HFF-Myc (cell line): Measurements from ENCODE around the gene NLGN1.

Experiments
- DNase-seq: peaks from one replicate; pipeline ENCODE4 v3.0.0-alpha.2; 2011; ENCODE audit warnings: low read depth; ENCODE audit errors: extremely low read depth
- H3K4me3 ChIP-seq: replicated peaks from 2 replicates; pipeline ENCODE4 v1.5.1; 2011; ENCODE audit warnings: low read depth, mild to moderate bottlenecking, control low read depth, low read length
- TF ChIP-seq, protein P1 (sequence below): IDR thresholded peaks from 2 replicates; pipeline ENCODE4 v1.5.1; 2012; ENCODE audit warnings: mild to moderate bottlenecking, low read depth, low read length, control low read depth; ENCODE audit errors: missing control alignments

Gene NLGN1

DNA sequence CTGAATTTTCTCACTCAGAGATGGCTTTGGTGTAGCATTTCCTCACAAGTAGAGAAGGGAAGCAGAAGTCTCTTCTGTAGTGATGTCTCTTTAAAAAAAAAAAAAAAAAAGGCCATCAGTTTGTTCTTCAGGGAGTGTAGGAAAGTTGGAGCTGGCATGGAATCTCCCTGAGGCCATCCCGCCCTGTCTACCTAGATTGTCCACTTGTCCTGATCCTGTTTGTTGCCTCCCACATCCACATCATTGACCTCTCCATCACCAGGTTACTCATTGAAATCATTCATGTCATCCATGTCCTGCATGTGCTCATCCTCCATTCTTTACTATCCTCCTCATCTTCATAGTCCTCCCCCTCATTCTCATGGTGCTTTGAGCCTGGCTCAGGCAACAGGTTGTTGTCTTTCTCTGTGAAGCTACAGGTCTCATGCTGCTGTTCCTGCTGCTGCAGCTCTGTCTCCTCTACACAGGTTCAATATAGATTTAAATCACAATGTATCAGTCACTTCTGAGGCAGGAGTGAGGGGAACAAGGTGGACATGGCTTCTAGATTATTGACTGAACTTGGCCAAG, 905.3 kb downstream of the NLGN1 start:
- DNase-seq: no peak
- TF ChIP-seq, protein P1, sequence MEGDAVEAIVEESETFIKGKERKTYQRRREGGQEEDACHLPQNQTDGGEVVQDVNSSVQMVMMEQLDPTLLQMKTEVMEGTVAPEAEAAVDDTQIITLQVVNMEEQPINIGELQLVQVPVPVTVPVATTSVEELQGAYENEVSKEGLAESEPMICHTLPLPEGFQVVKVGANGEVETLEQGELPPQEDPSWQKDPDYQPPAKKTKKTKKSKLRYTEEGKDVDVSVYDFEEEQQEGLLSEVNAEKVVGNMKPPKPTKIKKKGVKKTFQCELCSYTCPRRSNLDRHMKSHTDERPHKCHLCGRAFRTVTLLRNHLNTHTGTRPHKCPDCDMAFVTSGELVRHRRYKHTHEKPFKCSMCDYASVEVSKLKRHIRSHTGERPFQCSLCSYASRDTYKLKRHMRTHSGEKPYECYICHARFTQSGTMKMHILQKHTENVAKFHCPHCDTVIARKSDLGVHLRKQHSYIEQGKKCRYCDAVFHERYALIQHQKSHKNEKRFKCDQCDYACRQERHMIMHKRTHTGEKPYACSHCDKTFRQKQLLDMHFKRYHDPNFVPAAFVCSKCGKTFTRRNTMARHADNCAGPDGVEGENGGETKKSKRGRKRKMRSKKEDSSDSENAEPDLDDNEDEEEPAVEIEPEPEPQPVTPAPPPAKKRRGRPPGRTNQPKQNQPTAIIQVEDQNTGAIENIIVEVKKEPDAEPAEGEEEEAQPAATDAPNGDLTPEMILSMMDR: no peak
- H3K4me3 ChIP-seq: no peak overlapping the region

DNA sequence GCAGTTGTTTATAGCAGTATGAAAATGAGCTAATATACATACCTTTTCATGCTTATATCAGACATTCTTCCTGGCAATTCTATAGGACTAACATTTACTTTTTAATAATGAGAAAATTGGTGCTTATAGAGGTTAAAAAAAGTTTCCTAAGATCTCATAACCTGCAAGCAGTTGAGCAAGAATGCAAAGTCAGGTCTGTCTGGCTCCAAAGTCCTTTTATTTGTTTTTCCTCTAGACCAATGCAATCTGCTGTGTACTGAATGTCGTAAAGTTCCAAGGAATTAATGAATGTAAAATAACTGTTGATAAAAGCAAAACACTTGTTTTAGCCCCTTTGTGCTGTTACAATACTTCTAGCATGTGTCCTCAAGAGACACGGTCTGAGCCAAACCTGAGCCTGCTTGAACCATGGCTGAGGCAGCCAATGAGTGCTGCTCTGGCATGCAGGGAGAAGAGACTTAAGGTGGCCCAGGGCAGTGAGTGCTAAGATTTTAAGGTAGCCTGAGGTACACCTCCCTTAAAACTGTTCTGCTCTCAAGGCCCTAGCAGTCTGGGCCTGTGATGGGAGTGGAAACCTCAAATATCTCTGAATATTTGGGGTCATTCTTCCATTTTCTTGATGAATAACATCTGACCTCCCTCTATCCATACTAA, 906.5 kb downstream of the NLGN1 start:
- TF ChIP-seq, protein P1: no peak

DNA sequence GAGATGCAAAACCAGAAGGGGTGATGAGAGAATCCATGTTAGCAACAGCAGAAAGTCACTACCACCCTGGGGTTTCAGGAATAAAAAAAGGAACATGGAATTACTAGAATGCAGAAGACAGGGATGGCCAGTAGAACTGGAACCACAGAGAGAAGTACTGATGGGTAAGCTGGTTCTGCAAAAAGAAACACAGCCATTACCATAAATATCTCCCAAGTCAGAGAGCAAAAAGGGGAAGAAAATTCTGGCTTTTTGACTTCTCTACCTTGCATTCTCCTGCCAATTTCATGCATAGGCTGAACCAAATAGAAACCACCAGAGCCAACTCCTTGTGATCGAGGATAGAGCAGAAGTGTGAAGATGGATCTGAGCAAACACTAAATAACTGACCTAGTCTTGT, 911.2 kb downstream of the NLGN1 start:
- TF ChIP-seq, protein P1: no peak
- no peak overlapping the region for H3K4me3 ChIP-seq
- DNase-seq: no peak

More for the DNA sequence above, 906.5 kb downstream of the NLGN1 start:
- no peak for DNase-seq
- no peak overlapping the region for H3K4me3 ChIP-seq

DNA sequence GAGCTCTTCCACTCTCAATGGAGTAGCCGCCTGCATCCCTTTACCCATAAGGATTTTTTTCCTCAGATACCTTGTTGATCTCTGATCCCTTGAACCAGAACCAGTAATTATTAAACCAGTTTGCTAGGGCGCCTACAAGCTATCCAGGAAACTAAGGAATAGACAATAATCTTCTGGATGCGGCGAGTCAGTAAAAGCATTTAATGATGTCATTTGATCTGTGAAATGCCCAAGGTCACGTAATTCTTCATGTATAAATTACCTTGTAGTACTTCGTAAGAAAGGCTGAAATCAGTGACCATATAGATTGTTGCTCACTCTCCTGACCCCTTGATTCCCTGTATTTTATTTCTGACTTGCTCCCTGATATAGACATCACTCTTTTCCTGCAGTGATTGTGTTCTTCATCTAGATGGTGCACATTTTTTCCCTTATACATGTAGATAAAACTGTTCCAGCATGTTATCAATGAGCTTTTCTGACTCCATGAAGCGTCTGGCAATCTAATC, 913.0 kb downstream of the NLGN1 start:
- no peak overlapping the region for H3K4me3 ChIP-seq
- no peak for DNase-seq
- TF ChIP-seq, protein P1: no peak

DNA sequence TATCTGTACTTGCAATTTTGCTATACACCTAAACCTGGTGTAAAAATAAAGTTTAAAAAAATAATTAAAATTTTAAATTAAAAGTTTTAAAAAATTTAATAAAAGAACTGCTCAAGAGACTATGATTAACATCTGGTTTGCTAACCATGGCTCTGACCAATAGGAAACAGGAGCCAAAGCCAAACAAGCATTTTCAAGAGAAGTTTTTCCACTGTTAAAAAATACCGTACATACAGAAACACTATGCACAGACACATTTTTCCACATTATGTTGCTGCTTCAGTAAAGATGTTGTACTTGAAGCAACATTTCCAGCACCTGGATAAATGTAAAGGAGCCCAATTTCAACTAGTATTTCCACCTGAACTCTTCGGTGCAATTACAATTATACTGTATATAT, 917.7 kb downstream of the NLGN1 start:
- TF ChIP-seq, protein P1: no peak
- H3K4me3 ChIP-seq: no peak overlapping the region
- DNase-seq: no peak

DNA sequence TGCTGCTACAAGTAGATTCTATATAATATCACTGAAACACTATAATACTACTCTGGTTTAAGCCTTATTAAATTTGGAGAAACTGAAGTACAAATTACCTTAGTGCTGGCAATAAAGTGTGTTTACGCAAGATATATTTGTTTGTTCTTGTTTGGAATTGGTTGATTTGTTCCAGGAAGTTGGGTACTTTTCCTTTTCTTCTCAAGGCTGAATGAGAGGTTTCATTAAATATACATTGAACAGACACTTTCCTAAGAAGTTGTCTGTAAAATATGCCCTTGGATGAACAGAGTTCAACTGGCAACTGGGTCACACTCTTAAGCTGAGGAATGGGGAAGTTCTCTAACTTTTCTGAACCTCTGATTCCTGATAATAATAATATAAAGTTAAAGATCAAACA, 919.5 kb downstream of the NLGN1 start:
- TF ChIP-seq, protein P1: no peak
- DNase-seq: no peak
- no peak overlapping the region for H3K4me3 ChIP-seq

DNA sequence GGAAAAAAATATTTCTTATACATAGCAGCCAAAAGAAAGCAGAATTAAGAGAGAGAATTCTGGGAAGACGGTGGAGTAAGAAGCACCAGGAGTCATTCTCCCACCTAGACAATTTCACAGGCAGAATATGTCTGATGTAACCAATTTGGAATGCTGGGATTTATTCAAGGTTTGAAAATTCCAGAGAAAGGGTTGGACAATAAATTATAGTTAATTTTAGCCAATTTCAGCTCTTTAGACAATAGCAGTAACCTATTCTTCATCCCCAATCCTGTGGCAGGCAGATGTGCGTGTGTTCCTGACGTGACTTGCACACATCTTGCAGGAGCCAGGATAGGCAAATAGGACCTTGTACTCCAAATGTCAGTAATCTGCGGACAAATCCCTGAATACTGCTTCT, 920.6 kb downstream of the NLGN1 start:
- no peak for DNase-seq
- H3K4me3 ChIP-seq: no peak overlapping the region
- TF ChIP-seq, protein P1: no peak
